Measurements from ENCODE around the gene MARCKS. TPM values are rescaled to one million over a fixed set of nuclear protein-coding genes. Genes with fewer than 3 reads are reported as not detected.
A peak's percentile ranks its signal among the peaks of the same experiment; 100 is the strongest.

MARCKS gene
- total RNA-seq, 1 donor from 2014 or later, result 174 TPM

DNA sequence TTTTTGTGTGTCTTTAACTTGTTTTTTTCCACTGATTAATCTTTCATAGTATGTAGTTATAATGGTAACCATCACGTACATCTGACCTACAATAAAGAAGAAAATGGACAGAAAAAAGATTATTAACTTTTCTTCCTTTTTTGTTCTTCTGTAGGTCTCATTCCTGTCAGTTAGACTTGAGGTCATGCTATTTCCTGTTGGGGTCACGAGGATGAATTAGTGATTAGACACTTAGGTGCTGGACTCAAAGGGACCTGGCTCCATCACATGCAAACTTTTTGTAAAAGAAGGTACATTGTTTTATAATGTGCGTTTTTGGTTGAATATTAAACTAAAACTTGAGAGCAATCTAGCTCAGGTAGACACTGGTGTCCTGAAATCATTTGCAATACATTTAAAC, 14.8 kb downstream of the MARCKS start:
- TF ChIP-seq, protein P1, sequence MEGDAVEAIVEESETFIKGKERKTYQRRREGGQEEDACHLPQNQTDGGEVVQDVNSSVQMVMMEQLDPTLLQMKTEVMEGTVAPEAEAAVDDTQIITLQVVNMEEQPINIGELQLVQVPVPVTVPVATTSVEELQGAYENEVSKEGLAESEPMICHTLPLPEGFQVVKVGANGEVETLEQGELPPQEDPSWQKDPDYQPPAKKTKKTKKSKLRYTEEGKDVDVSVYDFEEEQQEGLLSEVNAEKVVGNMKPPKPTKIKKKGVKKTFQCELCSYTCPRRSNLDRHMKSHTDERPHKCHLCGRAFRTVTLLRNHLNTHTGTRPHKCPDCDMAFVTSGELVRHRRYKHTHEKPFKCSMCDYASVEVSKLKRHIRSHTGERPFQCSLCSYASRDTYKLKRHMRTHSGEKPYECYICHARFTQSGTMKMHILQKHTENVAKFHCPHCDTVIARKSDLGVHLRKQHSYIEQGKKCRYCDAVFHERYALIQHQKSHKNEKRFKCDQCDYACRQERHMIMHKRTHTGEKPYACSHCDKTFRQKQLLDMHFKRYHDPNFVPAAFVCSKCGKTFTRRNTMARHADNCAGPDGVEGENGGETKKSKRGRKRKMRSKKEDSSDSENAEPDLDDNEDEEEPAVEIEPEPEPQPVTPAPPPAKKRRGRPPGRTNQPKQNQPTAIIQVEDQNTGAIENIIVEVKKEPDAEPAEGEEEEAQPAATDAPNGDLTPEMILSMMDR (IDR thresholded peaks at IDR 0.05; ENCODE audit: unreplicated experiment), result no peak
- Mint-ChIP-seq H3K4me3 (no peak overlapping the region), H3K27ac (no peak overlapping the region), H3K4me1 (peaks cover 10% of the 10 kb centered on the region), H3K9me3 (no peaks in the 10 kb centered on the region), H3K36me3 (no peaks in the 10 kb centered on the region), H3K27me3 (ENCODE audit: low read depth) (no peaks in the 10 kb centered on the region)
- DNase-seq (ENCODE audit: low spot score in 2 of 2, unreplicated experiment in 2 of 2), result no peak

DNA sequence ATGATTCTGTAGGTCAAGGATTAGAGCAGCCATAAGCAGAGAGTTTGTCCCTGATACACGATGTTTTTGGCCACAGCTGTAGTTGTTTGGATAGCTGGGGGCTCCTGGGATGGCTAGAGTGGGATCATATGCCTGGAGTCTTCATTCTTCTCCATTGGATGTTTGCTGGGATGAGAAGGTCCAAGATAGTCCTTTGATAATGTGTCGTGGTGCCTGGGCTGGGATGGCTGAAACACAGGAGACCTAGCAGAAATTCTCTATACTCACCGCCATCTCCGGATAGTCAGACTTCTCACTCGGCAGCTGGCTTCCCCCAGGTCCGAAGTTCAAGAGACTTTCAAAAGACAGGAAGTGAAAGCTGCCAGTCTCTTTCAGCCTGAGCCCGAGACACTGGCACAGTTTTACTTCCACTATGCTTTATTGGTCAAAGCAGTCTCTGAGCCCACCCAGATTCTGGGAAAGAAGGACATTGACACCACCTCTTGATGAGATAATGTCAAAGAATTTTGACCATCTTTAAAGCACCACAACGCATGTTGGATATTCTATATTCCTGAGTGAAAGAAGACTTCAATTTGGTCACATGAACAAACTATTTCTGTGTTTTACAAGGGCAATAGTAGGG, 16.0 kb downstream of the MARCKS start:
- H3K36me3 Mint-ChIP-seq, result no peaks in the 10 kb centered on the region
- TF ChIP-seq, protein P1 (IDR thresholded peaks at IDR 0.05; ENCODE audit: unreplicated experiment), result no peak
- H3K27me3 Mint-ChIP-seq (ENCODE audit: low read depth), result no peaks in the 10 kb centered on the region
- no peak for DNase-seq (ENCODE audit: low spot score in 2 of 2, unreplicated experiment in 2 of 2)
- peaks cover 12% of the 10 kb centered on the region for H3K4me1 Mint-ChIP-seq
- H3K4me3 Mint-ChIP-seq, result no peak overlapping the region
- no peak overlapping the region for H3K27ac Mint-ChIP-seq
- no peaks in the 10 kb centered on the region for H3K9me3 Mint-ChIP-seq

DNA sequence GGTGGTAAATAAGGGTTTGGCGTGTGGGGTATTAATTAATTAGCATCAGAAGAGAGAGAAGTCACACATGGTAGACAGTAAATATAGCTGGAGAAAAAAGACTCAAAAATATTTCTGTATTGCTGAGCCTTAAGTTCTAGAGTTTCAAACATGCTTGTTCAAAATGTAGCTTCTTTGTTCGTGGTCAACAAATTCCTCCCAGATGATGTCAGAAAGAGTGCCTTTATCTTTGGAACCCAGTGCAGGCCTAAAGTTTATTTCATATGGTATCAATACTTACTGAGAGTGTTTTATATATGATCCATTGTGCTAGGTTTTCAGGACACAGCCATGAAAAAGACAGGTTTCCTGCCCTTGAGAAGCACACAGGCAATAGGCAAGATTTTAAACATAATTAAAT, 18.3 kb downstream of the MARCKS start:
- no peaks in the 10 kb centered on the region for H3K36me3 Mint-ChIP-seq
- no peak overlapping the region for H3K4me3 Mint-ChIP-seq
- no peaks in the 10 kb centered on the region for H3K9me3 Mint-ChIP-seq
- H3K27me3 Mint-ChIP-seq (ENCODE audit: low read depth), result no peaks in the 10 kb centered on the region
- TF ChIP-seq, protein P1 (IDR thresholded peaks at IDR 0.05; ENCODE audit: unreplicated experiment), result no peak
- no peak for DNase-seq (ENCODE audit: low spot score in 2 of 2, unreplicated experiment in 2 of 2)
- peaks cover 23% of the 10 kb centered on the region for H3K4me1 Mint-ChIP-seq
- peak overlapping the region; percentile 54 for H3K27ac Mint-ChIP-seq

DNA sequence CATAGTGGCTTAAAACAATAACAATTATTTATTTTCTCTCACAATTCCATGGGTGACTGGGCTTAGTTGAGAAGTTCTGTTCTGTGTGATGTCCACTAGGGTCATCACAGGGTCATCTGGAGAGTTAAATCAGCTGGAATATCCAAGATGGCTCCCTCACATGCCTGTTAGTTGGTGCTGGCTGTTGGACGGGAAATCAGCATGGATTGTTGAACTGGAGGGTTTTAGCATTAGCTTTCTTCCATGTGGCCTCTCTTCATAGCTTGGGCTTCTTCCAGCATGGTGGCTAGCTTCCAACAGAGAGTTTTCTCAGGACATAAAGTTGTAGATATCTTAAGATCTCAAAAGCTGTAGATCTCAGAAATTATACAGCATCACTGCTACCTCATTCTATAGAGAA, 19.6 kb downstream of the MARCKS start:
- peaks cover 28% of the 10 kb centered on the region for H3K4me1 Mint-ChIP-seq
- no peaks in the 10 kb centered on the region for H3K9me3 Mint-ChIP-seq
- H3K36me3 Mint-ChIP-seq, result no peaks in the 10 kb centered on the region
- H3K4me3 Mint-ChIP-seq, result no peak overlapping the region
- DNase-seq (ENCODE audit: low spot score in 2 of 2, unreplicated experiment in 2 of 2), result no peak
- no peaks in the 10 kb centered on the region for H3K27me3 Mint-ChIP-seq (ENCODE audit: low read depth)
- TF ChIP-seq, protein P1 (IDR thresholded peaks at IDR 0.05; ENCODE audit: unreplicated experiment), result no peak
- H3K27ac Mint-ChIP-seq, result no peak overlapping the region

DNA sequence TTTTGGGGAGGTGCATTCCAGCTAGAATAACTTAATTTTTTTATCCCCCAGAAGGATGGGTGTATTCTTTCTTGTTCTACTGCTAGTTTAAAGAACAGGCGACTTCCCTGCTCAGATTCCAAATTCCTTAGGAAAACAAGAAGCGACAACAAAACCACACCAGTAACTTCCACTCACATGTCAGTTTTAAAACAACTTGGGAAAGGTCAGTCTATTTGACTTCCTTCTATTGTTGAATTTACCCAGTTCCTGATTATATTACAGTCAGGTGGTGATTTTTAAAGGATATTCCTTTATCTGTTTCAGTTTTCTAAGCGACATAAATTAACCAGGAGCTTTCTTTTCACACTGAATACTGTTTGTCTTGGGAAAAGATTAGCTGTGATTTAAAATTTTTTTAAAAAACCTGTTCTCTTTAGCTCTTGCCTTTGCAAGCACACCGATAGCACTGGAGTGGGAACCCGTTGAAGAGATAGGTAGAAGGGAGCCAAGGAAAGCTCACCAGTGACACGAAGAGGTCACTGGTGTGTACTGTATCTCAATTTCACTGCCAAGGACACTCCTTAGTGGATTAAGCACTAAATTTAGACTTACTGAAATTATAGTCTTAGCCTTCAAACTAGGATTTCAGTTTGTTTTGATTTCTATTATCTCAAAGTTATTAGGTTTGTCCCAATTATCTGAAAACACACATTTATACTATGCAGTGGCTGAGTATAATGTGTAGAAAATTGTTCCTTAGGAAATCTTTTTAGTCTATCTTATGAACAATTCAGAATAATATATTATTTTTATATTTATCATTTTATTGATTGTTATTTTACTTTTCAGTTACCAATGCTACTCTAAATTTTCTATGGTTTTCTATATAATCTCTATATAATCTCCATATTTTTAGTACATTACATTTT, 22.3 kb downstream of the MARCKS start:
- peaks cover 37% of the 10 kb centered on the region for H3K4me1 Mint-ChIP-seq
- H3K9me3 Mint-ChIP-seq, result no peaks in the 10 kb centered on the region
- H3K36me3 Mint-ChIP-seq, result no peaks in the 10 kb centered on the region
- DNase-seq (ENCODE audit: low spot score in 2 of 2, unreplicated experiment in 2 of 2), result no peak
- H3K27ac Mint-ChIP-seq, result peak overlapping the region; percentile 51
- TF ChIP-seq, protein P1 (IDR thresholded peaks at IDR 0.05; ENCODE audit: unreplicated experiment), result no peak
- H3K4me3 Mint-ChIP-seq, result no peak overlapping the region
- H3K27me3 Mint-ChIP-seq (ENCODE audit: low read depth), result no peaks in the 10 kb centered on the region
